HepG2 (cell line): Measurements from ENCODE around the gene ECHDC1. TPM values are rescaled to one million over a fixed set of nuclear protein-coding genes. Genes with fewer than 3 reads are reported as not detected.

Source experiments
- HMGA1 ChIP-seq: sonication (generic); formaldehyde crosslinking; conservative IDR thresholded peaks from 2 replicates; pipeline ENCODE4 v1.4.0; 2020; ENCODE audit warnings: missing genetic modification reagents
- MBD4 ChIP-seq: IDR thresholded peaks from 2 replicates; pipeline ENCODE4 v1.6.1; 2012; ENCODE audit warnings: low read length, inconsistent platforms, borderline replicate concordance
- MEIS2 ChIP-seq: sonication (generic); formaldehyde crosslinking; IDR thresholded peaks from 2 replicates; pipeline ENCODE4 v1.9.0; 2021; ENCODE audit warnings: mild to moderate bottlenecking, missing genetic modification reagents
- MLLT10 ChIP-seq: sonication (generic); formaldehyde crosslinking; IDR thresholded peaks from 2 replicates; pipeline ENCODE4 v1.4.0; 2020; ENCODE audit warnings: missing genetic modification reagents
- NCOR1 ChIP-seq: fragments of 200-600 bp; sonication (generic); IDR thresholded peaks from 2 replicates; pipeline ENCODE4 v1.7.0; 2017; ENCODE audit warnings: antibody characterized with exemption, low read length, borderline replicate concordance
- NFE2 ChIP-seq: sonication (generic); formaldehyde crosslinking; IDR thresholded peaks from 2 replicates; pipeline ENCODE4 v1.4.0; 2020; ENCODE audit warnings: missing genetic modification reagents
- ONECUT2 ChIP-seq: sonication (generic); formaldehyde crosslinking; IDR thresholded peaks from 2 replicates; pipeline ENCODE4 v1.4.0; 2020; ENCODE audit warnings: missing genetic modification reagents
- SALL1 ChIP-seq: sonication (generic); formaldehyde crosslinking; IDR thresholded peaks from 2 replicates; pipeline ENCODE4 v1.8.0; 2022; ENCODE audit warnings: mild to moderate bottlenecking, missing genetic modification reagents
- SMAD3 ChIP-seq: sonication (generic); formaldehyde crosslinking; IDR thresholded peaks from 2 replicates; pipeline ENCODE4 v1.4.0; 2020; ENCODE audit warnings: missing genetic modification reagents
- SP1 ChIP-seq, 2 experiments: fragments of 450-650 bp in 1 of 2; sonication (generic) in 1 of 2; formaldehyde crosslinking in 1 of 2; IDR thresholded peaks; 2 replicates each; pipeline versions ENCODE4 v1.4.0 to v1.6.1; 2016 to 2020; ENCODE audit warnings: missing genetic modification reagents in 1 of 2
- STAG1 ChIP-seq: sonication (generic); formaldehyde crosslinking; IDR thresholded peaks from 2 replicates; pipeline ENCODE4 v1.4.0; 2020; ENCODE audit warnings: missing genetic modification reagents
- TEAD2 ChIP-seq: sonication (generic); formaldehyde crosslinking; IDR thresholded peaks from 2 replicates; pipeline ENCODE4 v1.9.0; 2021; ENCODE audit warnings: missing genetic modification reagents
- ZBTB40 ChIP-seq, 2 experiments: fragments of 450-650 bp in 1 of 2; sonication (generic) in 1 of 2; formaldehyde crosslinking in 1 of 2; IDR thresholded peaks; 2 replicates each; pipeline versions ENCODE4 v1.6.1 to v1.8.0; 2016 to 2022; ENCODE audit warnings: antibody characterized with exemption in 1 of 2, mild to moderate bottlenecking in 1 of 2, missing genetic modification reagents in 1 of 2
- ZNF136 ChIP-seq: sonication (generic); formaldehyde crosslinking; IDR thresholded peaks from 2 replicates; pipeline ENCODE4 v1.8.1; 2022; ENCODE audit warnings: low read depth, mild to moderate bottlenecking, moderate library complexity, missing genetic modification reagents
- ZNF383 ChIP-seq: sonication (generic); formaldehyde crosslinking; IDR thresholded peaks from 2 replicates; pipeline ENCODE4 v1.4.0; 2020; ENCODE audit warnings: missing genetic modification reagents, mild to moderate bottlenecking, borderline replicate concordance
- ZNF431 ChIP-seq: sonication (generic); formaldehyde crosslinking; IDR thresholded peaks from 2 replicates; pipeline ENCODE4 v1.9.0; 2022; ENCODE audit warnings: missing genetic modification reagents, low read depth, mild to moderate bottlenecking, borderline replicate concordance
- ZNF572 ChIP-seq: sonication (generic); formaldehyde crosslinking; IDR thresholded peaks from 2 replicates; pipeline ENCODE4 v1.5.1; 2020; ENCODE audit warnings: mild to moderate bottlenecking, missing genetic modification reagents
- polyA plus RNA-seq, 8 experiments: library from polyadenylated mRNA; depleted of rRNA in 3 of 8; stranded (reverse) in 7 of 8; unstranded in 1 of 8; fragments of >200 nt; fragmentation: Illumina TruSeq in 4 of 8; extraction: Trizol in 4 of 8; gene quantifications; 2 replicates each; pipeline versions ENCODE4 v1.2.1 to v1.2.3, GENCODE V29; 2011 to 2016; ENCODE audit warnings: low read depth in 4 of 8, missing spikeins in 1 of 8, mixed read lengths in 1 of 8; ENCODE audit not compliant: insufficient read depth in 1 of 8
- total RNA-seq, 5 experiments: library from RNA; depleted of rRNA; stranded (reverse); fragments of >200 nt; fragmentation: Illumina TruSeq; extraction: Trizol; gene quantifications; 2 replicates each; pipeline ENCODE4 v1.2.3, GENCODE V29; 2016; ENCODE audit warnings: low read depth in 1 of 5
- TF ChIP-seq, protein P1 (sequence below): sonication (generic); formaldehyde crosslinking; IDR thresholded peaks from 2 replicates; pipeline ENCODE4 v1.8.0; 2022; ENCODE audit warnings: mild to moderate bottlenecking, missing genetic modification reagents, moderate library complexity
- TF ChIP-seq, protein P2 (sequence below): sonication (generic); formaldehyde crosslinking; IDR thresholded peaks from 2 replicates; pipeline ENCODE4 v1.4.0; 2020; ENCODE audit warnings: mild to moderate bottlenecking, low read depth, missing genetic modification reagents

Gene ECHDC1
- total and polyA plus RNA-seq, 2 of the 13 experiments (the other 11 are each of a cell fraction or from before 2014, with no cell fraction given) = 32.8 to 98.1 TPM

DNA sequence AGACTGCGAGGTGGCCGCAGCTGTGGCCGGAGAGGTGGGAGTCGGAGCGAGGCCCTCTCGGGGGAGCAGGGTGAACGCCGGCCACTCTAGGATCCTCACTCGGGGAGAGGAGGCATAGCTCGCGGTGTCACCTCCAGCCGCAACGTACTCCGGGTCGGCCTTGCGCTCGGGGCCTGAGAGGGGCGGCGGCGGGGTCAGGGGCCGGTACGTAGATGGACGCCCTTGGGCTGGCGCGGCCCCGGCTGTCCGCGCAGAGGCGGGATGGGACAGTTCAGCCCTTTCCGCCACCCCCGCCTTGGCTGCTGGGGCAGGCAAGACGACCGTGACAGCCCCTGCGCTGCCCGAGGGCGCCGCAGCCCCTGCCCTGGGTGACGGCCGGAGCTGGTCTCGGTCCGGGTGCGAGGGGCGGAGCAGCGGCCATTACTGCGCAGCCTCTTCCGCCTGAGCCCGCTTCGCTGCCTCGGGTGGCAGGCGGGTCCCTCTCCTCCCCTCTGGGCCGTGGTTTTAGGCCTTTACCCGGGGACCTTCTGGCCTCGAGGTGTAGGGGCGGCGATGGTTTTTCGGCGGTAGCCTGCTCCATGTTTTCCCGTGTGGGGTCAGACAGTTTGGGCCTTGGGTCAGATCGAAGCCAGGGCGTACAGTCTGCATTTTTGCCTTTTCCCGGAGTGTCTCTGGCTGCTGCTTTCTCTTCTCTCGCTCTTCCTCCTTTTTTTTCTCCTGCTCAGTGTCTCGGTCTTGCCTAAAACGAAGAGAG lies 76.3 kb downstream of the ECHDC1 start (continued):
- TF ChIP-seq MLLT10 (CRISPR knock-in tag) (no peak), ZNF136 (CRISPR knock-in tag) (no peak), SP1 (IDR thresholded peaks at IDR 0.05) (no peak), SP1 (CRISPR knock-in tag; IDR thresholded peaks at IDR 0.05) (no peak; the same call in 1 of the 2 replicates), MBD4 (no peak), HMGA1 (CRISPR knock-in tag) (no peak), SMAD3 (CRISPR knock-in tag) (no peak; the same call in 1 of the 2 replicates), NFE2 (CRISPR knock-in tag) (0 out of 2 replicates have a peak, but pooled peaks have one; percentile 10), ZNF383 (CRISPR knock-in tag) (no peak), STAG1 (CRISPR knock-in tag) (no peak), NCOR1 (no peak), ZNF431 (CRISPR knock-in tag) (0 out of 2 replicates have a peak, but pooled peaks have one; percentile 24), ZNF572 (CRISPR knock-in tag) (no peak), TEAD2 (CRISPR knock-in tag) (no peak), SALL1 (CRISPR knock-in tag) (peak; percentile 74), ONECUT2 (CRISPR knock-in tag) (peak; percentile 33; the same call in 1 of the 2 replicates), MEIS2 (peak; percentile 82; the same call in 1 of the 2 replicates), ZBTB40 (IDR thresholded peaks at IDR 0.05) (no peak), ZBTB40 (CRISPR knock-in tag; IDR thresholded peaks at IDR 0.05) (no peak; the same call in 1 of the 2 replicates)
- TF ChIP-seq, protein P1, sequence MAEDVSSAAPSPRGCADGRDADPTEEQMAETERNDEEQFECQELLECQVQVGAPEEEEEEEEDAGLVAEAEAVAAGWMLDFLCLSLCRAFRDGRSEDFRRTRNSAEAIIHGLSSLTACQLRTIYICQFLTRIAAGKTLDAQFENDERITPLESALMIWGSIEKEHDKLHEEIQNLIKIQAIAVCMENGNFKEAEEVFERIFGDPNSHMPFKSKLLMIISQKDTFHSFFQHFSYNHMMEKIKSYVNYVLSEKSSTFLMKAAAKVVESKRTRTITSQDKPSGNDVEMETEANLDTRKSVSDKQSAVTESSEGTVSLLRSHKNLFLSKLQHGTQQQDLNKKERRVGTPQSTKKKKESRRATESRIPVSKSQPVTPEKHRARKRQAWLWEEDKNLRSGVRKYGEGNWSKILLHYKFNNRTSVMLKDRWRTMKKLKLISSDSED (CRISPR knock-in tag) = peak; percentile 91; the same call in 1 of the 2 replicates
- TF ChIP-seq, protein P2, sequence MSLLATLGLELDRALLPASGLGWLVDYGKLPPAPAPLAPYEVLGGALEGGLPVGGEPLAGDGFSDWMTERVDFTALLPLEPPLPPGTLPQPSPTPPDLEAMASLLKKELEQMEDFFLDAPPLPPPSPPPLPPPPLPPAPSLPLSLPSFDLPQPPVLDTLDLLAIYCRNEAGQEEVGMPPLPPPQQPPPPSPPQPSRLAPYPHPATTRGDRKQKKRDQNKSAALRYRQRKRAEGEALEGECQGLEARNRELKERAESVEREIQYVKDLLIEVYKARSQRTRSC = peak; percentile 95
